T-helper 1 cell (primary cell): ENCODE results near the gene ARHGAP11A.

ENCODE experiments used
- DNase-seq, 5 donors: peaks; one replicate each; pipeline ENCODE4 v3.0.0-alpha.2; 2012 to 2020

Gene ARHGAP11A

GRCh38 chr15:32657198-32657883 lies 42.0 kb downstream of the ARHGAP11A start:
- DNase-seq, result peak in 1 of 5 donors; percentile 30

GRCh38 chr15:32657941-32658340 lies 42.6 kb downstream of the ARHGAP11A start:
- no peak for DNase-seq

- DNase-seq, result no peak
Observed at GRCh38 chr15:32659340-32660155, 44.2 kb downstream of the ARHGAP11A start.

GRCh38 chr15:32663671-32664070 lies 48.4 kb downstream of the ARHGAP11A start:
- no peak for DNase-seq

GRCh38 chr15:32664796-32665195 lies 49.5 kb downstream of the ARHGAP11A start:
- no peak for DNase-seq

GRCh38 chr15:32667321-32667720 lies 52.0 kb downstream of the ARHGAP11A start:
- no peak for DNase-seq

GRCh38 chr15:32668942-32669341 lies 53.6 kb downstream of the ARHGAP11A start:
- no peak for DNase-seq

GRCh38 chr15:32669896-32670611 lies 54.8 kb downstream of the ARHGAP11A start:
- no peak for DNase-seq

GRCh38 chr15:32670623-32671022 lies 55.3 kb downstream of the ARHGAP11A start:
- DNase-seq, result no peak

- no peak for DNase-seq
Observed at GRCh38 chr15:32671339-32672325, 56.3 kb downstream of the ARHGAP11A start.

- no peak for DNase-seq
Observed at GRCh38 chr15:32674681-32675080, 59.4 kb downstream of the ARHGAP11A start.

GRCh38 chr15:32675466-32675865 lies 60.2 kb downstream of the ARHGAP11A start:
- no peak for DNase-seq

- no peak for DNase-seq
Observed at GRCh38 chr15:32676169-32676568, 60.9 kb downstream of the ARHGAP11A start.

- no peak for DNase-seq
Observed at GRCh38 chr15:32677238-32677750, 62.0 kb downstream of the ARHGAP11A start.

- DNase-seq, result no peak
Observed at GRCh38 chr15:32679298-32679690, 64.0 kb downstream of the ARHGAP11A start.

- DNase-seq, result no peak
Observed at GRCh38 chr15:32682569-32682968, 67.3 kb downstream of the ARHGAP11A start.

- DNase-seq, result no peak
Observed at GRCh38 chr15:32682977-32683630, 67.8 kb downstream of the ARHGAP11A start.

- peak in 1 of 5 donors; percentile 21 for DNase-seq
Observed at GRCh38 chr15:32683906-32684584, 68.7 kb downstream of the ARHGAP11A start.

GRCh38 chr15:32685576-32685975 lies 70.3 kb downstream of the ARHGAP11A start:
- DNase-seq, result no peak

GRCh38 chr15:32687556-32687955 lies 72.3 kb downstream of the ARHGAP11A start:
- DNase-seq, result no peak

GRCh38 chr15:32688151-32688639 lies 72.9 kb downstream of the ARHGAP11A start:
- no peak for DNase-seq
